SU-DHL-6 (cell line): ENCODE results near the gene MTHFR.

Source experiments
- H2AFZ ChIP-seq: fragments of 200-600 bp; sonication (generic); 2 replicates; pipeline ENCODE4 v1.6.1; 2014; ENCODE audit warnings: low read depth, mild to moderate bottlenecking, moderate library complexity, mixed read lengths, antibody characterized with exemption, low read length; ENCODE audit not compliant: severe bottlenecking
- H3F3A ChIP-seq: fragments of 200-600 bp; shearing (Covaris generic); 2 replicates; pipeline ENCODE4 v1.6.0; 2016; ENCODE audit warnings: antibody characterized with exemption, mild to moderate bottlenecking; ENCODE audit not compliant: insufficient read depth
- H3K27ac ChIP-seq: fragments of 200-600 bp; sonication (generic); 2 replicates; pipeline ENCODE4 v1.5.1; 2016; ENCODE audit warnings: low read depth, mild to moderate bottlenecking, low read length, moderate library complexity, mixed read lengths
- H3K27me3 ChIP-seq: fragments of 200-600 bp; sonication (generic), shearing (Covaris generic); 2 replicates; pipeline ENCODE4 v1.6.0; 2014; ENCODE audit warnings: mild to moderate bottlenecking, low read length
- H3K36me3 ChIP-seq: fragments of 200-600 bp; sonication (generic); 2 replicates; pipeline ENCODE4 v1.6.1; 2014; ENCODE audit warnings: mild to moderate bottlenecking, low read length, mixed read lengths
- H3K4me2 ChIP-seq: fragments of 300-600, 200-600 bp; shearing (Covaris generic), sonication (generic); 2 replicates; pipeline ENCODE4 v1.6.0; 2014; ENCODE audit warnings: low read length, low read depth, mild to moderate bottlenecking; ENCODE audit not compliant: poor library complexity, severe bottlenecking
- H3K4me3 ChIP-seq: fragments of 200-600 bp; sonication (generic); 2 replicates; pipeline ENCODE4 v1.5.1; 2014; ENCODE audit warnings: antibody characterized with exemption, low read length, mild to moderate bottlenecking, mixed read lengths; ENCODE audit not compliant: insufficient read depth, poor library complexity, severe bottlenecking
- H3K79me2 ChIP-seq: fragments of 200-600 bp; sonication (generic); 2 replicates; pipeline ENCODE4 v1.6.1; 2014; ENCODE audit warnings: mild to moderate bottlenecking, low read length, moderate library complexity; ENCODE audit not compliant: insufficient read depth
- H3K9ac ChIP-seq: fragments of 200-600 bp; sonication (generic); 2 replicates; pipeline ENCODE4 v1.7.0; 2014; ENCODE audit warnings: mild to moderate bottlenecking, low read length
- H3K9me2 ChIP-seq: fragments of 200-600 bp; sonication (generic); replicated peaks from 2 replicates; pipeline ENCODE4 v1.6.1; 2014; ENCODE audit warnings: low read length; ENCODE audit not compliant: insufficient read depth
- H3K9me3 ChIP-seq: fragments of 200-600 bp; sonication (generic); 2 replicates; pipeline ENCODE4 v1.6.1; 2014; ENCODE audit warnings: low read length, mixed read lengths; ENCODE audit not compliant: insufficient read depth
- H4K20me1 ChIP-seq: fragments of 200-600 bp; sonication (generic); 2 replicates; pipeline ENCODE4 v1.6.1; 2014; ENCODE audit warnings: low read depth, mild to moderate bottlenecking, antibody characterized with exemption, low read length, moderate library complexity, mixed read lengths
- EZH2phosphoT487 ChIP-seq: fragments of 200-600 bp; sonication (generic), shearing (Covaris generic); conservative IDR thresholded peaks from 2 replicates; pipeline ENCODE4 v1.6.1; 2018; ENCODE audit warnings: mild to moderate bottlenecking, antibody characterized with exemption, low read length, moderate library complexity, mixed read lengths
- TF ChIP-seq, protein P1 (sequence below): fragments of 200-600 bp; sonication (generic); IDR thresholded peaks from one replicate; pipeline ENCODE4 v1.5.1; 2017; ENCODE audit warnings: antibody characterized with exemption, mild to moderate bottlenecking, low read length, moderate library complexity; ENCODE audit not compliant: insufficient read depth, poor library complexity, severe bottlenecking

Gene MTHFR

DNA sequence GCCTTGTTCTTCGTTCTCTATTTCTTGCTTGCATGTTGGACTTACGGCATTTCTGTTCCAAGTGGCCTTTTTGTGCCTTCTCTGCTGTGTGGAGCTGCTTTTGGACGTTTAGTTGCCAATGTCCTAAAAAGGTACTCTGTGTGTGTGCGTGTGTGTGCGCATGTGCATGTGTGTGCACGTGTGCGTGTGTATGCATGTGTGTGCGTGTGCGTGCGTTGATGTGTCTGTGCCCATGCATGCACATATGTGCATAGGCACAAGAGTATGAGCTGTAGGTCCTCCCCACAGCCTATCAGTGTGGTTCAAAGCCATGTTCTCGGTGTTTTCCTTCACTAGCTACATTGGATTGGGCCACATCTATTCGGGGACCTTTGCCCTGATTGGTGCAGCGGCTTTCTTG lies 28.1 kb upstream of the MTHFR start:
- H3K9me3 ChIP-seq, result no peaks in the 10 kb centered on the region
- H3K9ac ChIP-seq, result no peak overlapping the region
- TF ChIP-seq EZH2phosphoT487, result no peak
- TF ChIP-seq, protein P1, sequence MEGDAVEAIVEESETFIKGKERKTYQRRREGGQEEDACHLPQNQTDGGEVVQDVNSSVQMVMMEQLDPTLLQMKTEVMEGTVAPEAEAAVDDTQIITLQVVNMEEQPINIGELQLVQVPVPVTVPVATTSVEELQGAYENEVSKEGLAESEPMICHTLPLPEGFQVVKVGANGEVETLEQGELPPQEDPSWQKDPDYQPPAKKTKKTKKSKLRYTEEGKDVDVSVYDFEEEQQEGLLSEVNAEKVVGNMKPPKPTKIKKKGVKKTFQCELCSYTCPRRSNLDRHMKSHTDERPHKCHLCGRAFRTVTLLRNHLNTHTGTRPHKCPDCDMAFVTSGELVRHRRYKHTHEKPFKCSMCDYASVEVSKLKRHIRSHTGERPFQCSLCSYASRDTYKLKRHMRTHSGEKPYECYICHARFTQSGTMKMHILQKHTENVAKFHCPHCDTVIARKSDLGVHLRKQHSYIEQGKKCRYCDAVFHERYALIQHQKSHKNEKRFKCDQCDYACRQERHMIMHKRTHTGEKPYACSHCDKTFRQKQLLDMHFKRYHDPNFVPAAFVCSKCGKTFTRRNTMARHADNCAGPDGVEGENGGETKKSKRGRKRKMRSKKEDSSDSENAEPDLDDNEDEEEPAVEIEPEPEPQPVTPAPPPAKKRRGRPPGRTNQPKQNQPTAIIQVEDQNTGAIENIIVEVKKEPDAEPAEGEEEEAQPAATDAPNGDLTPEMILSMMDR, result no peak
- H3K27ac ChIP-seq, result no peak overlapping the region
- H3K4me3 ChIP-seq, result no peak overlapping the region
- H3K27me3 ChIP-seq, result no peaks in the 10 kb centered on the region
- no peaks in the 10 kb centered on the region for H3K9me2 ChIP-seq
- H3K4me2 ChIP-seq, result no peak overlapping the region
- no peak overlapping the region for H2AFZ ChIP-seq
- no peaks in the 10 kb centered on the region for H4K20me1 ChIP-seq
- H3F3A ChIP-seq, result no peaks in the 10 kb centered on the region
- no peaks in the 10 kb centered on the region for H3K79me2 ChIP-seq
- H3K36me3 ChIP-seq, result peaks cover 4% of the 10 kb centered on the region; the same call in 1 of the 2 replicates

DNA sequence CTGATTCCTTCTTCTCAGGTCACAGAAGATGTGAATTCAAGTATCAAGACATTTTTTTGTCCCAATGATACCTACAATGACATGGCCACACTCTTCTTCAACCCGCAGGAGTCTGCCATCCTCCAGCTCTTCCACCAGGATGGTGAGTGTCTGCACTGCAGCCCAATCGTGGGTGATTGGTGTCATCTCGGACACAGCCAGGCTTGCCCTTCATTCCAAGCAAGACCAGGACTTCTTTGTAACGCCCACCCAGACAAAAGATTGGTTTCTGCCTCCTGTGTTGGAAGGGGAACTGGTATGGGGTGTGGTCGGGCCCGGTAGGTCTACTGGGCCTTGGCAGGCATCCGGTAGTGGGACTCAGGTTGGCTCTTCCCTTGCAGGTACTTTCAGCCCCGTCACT lies 27.7 kb upstream of the MTHFR start:
- Histone ChIP-seq H3K27ac (no peak overlapping the region), H3K79me2 (no peaks in the 10 kb centered on the region), H3K27me3 (no peaks in the 10 kb centered on the region), H2AFZ (no peak overlapping the region), H3F3A (no peaks in the 10 kb centered on the region), H4K20me1 (no peaks in the 10 kb centered on the region), H3K9me3 (no peaks in the 10 kb centered on the region), H3K9me2 (no peaks in the 10 kb centered on the region), H3K36me3 (peaks cover 4% of the 10 kb centered on the region; the same call in 1 of the 2 replicates), H3K4me2 (no peak overlapping the region), H3K4me3 (no peak overlapping the region), H3K9ac (no peak overlapping the region)
- TF ChIP-seq EZH2phosphoT487, result no peak
- TF ChIP-seq, protein P1, result no peak

DNA sequence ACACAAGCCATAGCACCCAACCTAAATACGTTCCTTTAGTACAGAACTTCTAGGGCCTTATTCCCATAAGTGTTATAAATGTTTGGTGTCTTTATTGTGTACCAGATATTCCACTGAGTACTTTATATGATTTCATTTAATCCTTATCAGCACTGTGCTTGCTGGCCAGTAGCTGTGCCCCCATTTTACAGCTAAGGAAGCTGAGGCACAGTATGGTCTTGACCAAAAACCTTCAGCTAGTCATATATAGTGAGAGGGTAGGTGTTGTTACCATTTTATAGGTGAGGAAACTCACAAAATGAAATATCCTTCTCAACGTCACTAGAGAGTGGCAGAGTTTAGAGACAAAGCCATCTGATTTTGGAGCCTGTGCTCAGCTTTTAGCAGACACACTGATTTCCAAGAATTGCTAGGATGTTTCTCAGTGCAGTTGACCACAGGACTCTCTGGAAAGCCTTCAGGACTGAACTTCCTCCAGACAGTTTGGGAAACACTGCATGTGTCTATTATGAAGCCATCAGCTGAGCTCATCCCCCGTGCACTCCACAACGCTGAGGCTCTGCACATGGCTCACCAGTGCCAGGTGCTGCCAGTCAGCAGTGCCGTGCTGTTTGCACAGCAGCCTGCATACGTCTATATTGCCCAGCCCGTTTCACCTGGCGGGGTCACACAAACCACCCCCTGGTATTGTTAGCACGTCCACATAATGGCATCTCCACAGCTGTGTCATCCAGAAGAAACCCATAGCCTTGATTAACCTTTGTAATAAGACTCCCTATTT lies 26.4 kb upstream of the MTHFR start:
- Histone ChIP-seq H3K27ac (no peak overlapping the region), H4K20me1 (no peaks in the 10 kb centered on the region), H2AFZ (no peak overlapping the region), H3K36me3 (peaks cover 4% of the 10 kb centered on the region; the same call in 1 of the 2 replicates), H3K4me2 (no peak overlapping the region), H3K9ac (no peak overlapping the region), H3K4me3 (no peak overlapping the region), H3K27me3 (no peaks in the 10 kb centered on the region), H3K9me3 (no peaks in the 10 kb centered on the region), H3K9me2 (no peaks in the 10 kb centered on the region), H3K79me2 (no peaks in the 10 kb centered on the region), H3F3A (no peaks in the 10 kb centered on the region)
- TF ChIP-seq, protein P1, result no peak
- TF ChIP-seq EZH2phosphoT487, result no peak
